K562 (cell line): ENCODE data around the gene SLC6A9. TPM values are rescaled to one million over a fixed set of nuclear protein-coding genes. Genes with fewer than 3 reads are reported as not detected.

Experiments used
- HNRNPLL ChIP-seq: fragments of 200-400 bp; formaldehyde crosslinking; IDR thresholded peaks from 2 replicates; pipeline ENCODE4 v1.6.1; 2017; ENCODE audit warnings: low read length, low read depth, mild to moderate bottlenecking; ENCODE audit not compliant: poor library complexity, severe bottlenecking
- PRPF4 ChIP-seq: fragments of 200-400 bp; formaldehyde crosslinking; IDR thresholded peaks from one replicate; pipeline ENCODE4 v1.6.1; 2017; ENCODE audit warnings: low read length, low read depth, mild to moderate bottlenecking; ENCODE audit not compliant: insufficient read depth, poor library complexity, severe bottlenecking
- SIX5 ChIP-seq, 2 experiments: IDR thresholded peaks; 2 replicates each; pipeline ENCODE4 v1.6.1; 2011; ENCODE audit warnings: low read length in 2 of 2, borderline replicate concordance in 1 of 2, low read depth in 1 of 2, mild to moderate bottlenecking in 1 of 2, moderate library complexity in 1 of 2; ENCODE audit not compliant: insufficient read depth in 1 of 2
- ZNF212 ChIP-seq: fragments of 450-650 bp; formaldehyde crosslinking; IDR thresholded peaks from 2 replicates; pipeline ENCODE4 v1.4.0; 2020; ENCODE audit warnings: mild to moderate bottlenecking
- ZNF696 ChIP-seq: fragments of 250-450 bp; sonication (Bioruptor Pico); conservative IDR thresholded peaks from 2 replicates; pipeline ENCODE4 v1.4.0; 2020; ENCODE audit warnings: mild to moderate bottlenecking, moderate library complexity
- ZNF780A ChIP-seq: fragments of 250-450 bp; sonication (Bioruptor Pico); IDR thresholded peaks from 2 replicates; pipeline ENCODE4 v1.5.0; 2021; ENCODE audit warnings: mild to moderate bottlenecking
- ZNF79 ChIP-seq: fragments of 250-450 bp; sonication (Bioruptor Pico); IDR thresholded peaks from 2 replicates; pipeline ENCODE4 v1.4.0; 2020; ENCODE audit warnings: low read depth, mild to moderate bottlenecking, moderate library complexity
- polyA plus RNA-seq, 8 experiments: library from polyadenylated mRNA; depleted of rRNA in 4 of 8; stranded (reverse) in 5 of 8; unstranded in 3 of 8; fragments of >200 nt; fragmentation: Nextera tagmentation in 2 of 8; fragmentation: Illumina TruSeq in 1 of 8; extraction: Ambion mirVana in 2 of 8; extraction: Trizol in 1 of 8; gene quantifications; 2 replicates each; pipeline versions ENCODE4 v1.2.1 to v1.2.3, GENCODE V29; 2011 to 2014; ENCODE audit warnings: inconsistent platforms in 1 of 8, missing spikeins in 1 of 8
- total RNA-seq, 7 experiments: library from RNA; depleted of rRNA in 6 of 7; stranded (reverse); fragments of >200 nt in 6 of 7; fragmentation: Illumina TruSeq in 2 of 7; extraction: Trizol in 2 of 7; gene quantifications; 2 replicates each; pipeline versions ENCODE4 v1.2.1 to v1.2.3, GENCODE V29; 2011 to 2021; ENCODE audit warnings: low replicate concordance in 1 of 7
- TF ChIP-seq, protein P1 (sequence below): fragments of 250-450 bp; sonication (Bioruptor Pico); IDR thresholded peaks from 2 replicates; pipeline ENCODE4 v1.4.0; 2020
- TF ChIP-seq, protein P2 (sequence below): sonication (generic); formaldehyde crosslinking; IDR thresholded peaks from 2 replicates; pipeline ENCODE4 v1.8.0; 2022; ENCODE audit warnings: missing genetic modification reagents, mild to moderate bottlenecking, moderate library complexity, borderline replicate concordance

The SLC6A9 gene
- total and polyA plus RNA-seq, 9 of the 15 experiments (the other 6 are each of a cell fraction or from before 2014, with no cell fraction given), result 0.17 to 18.7 (median 2.9) TPM

DNA sequence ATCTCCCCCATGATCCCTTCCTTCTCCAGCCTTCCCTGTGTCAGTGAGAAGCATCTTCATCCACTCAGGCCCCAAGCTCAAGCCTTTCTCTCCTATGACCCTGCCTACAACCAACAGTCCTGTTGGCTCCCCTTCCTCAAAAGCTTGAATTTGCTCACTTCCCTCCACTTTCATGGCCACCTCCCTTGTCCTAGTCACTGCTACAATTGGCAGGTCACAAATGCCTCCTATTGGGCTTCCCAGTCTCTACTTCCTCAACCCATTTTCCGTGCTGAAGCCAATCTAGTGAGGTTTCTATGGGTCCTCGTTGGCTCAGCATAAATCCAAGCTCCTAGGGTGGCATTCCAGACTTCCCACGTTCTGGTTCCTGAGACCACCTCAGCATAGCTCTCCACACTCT is 40.2 kb upstream of the SLC6A9 start (continued):
- TF ChIP-seq, protein P1, sequence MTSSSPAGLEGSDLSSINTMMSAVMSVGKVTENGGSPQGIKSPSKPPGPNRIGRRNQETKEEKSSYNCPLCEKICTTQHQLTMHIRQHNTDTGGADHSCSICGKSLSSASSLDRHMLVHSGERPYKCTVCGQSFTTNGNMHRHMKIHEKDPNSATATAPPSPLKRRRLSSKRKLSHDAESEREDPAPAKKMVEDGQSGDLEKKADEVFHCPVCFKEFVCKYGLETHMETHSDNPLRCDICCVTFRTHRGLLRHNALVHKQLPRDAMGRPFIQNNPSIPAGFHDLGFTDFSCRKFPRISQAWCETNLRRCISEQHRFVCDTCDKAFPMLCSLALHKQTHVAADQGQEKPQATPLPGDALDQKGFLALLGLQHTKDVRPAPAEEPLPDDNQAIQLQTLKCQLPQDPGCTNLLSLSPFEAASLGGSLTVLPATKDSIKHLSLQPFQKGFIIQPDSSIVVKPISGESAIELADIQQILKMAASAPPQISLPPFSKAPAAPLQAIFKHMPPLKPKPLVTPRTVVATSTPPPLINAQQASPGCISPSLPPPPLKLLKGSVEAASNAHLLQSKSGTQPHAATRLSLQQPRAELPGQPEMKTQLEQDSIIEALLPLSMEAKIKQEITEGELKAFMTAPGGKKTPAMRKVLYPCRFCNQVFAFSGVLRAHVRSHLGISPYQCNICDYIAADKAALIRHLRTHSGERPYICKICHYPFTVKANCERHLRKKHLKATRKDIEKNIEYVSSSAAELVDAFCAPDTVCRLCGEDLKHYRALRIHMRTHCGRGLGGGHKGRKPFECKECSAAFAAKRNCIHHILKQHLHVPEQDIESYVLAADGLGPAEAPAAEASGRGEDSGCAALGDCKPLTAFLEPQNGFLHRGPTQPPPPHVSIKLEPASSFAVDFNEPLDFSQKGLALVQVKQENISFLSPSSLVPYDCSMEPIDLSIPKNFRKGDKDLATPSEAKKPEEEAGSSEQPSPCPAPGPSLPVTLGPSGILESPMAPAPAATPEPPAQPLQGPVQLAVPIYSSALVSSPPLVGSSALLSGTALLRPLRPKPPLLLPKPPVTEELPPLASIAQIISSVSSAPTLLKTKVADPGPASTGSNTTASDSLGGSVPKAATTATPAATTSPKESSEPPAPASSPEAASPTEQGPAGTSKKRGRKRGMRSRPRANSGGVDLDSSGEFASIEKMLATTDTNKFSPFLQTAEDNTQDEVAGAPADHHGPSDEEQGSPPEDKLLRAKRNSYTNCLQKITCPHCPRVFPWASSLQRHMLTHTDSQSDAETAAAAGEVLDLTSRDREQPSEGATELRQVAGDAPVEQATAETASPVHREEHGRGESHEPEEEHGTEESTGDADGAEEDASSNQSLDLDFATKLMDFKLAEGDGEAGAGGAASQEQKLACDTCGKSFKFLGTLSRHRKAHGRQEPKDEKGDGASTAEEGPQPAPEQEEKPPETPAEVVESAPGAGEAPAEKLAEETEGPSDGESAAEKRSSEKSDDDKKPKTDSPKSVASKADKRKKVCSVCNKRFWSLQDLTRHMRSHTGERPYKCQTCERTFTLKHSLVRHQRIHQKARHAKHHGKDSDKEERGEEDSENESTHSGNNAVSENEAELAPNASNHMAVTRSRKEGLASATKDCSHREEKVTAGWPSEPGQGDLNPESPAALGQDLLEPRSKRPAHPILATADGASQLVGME (CRISPR knock-in tag), result no peak
- TF ChIP-seq ZNF696 (no peak), SIX5 (IDR thresholded peaks at IDR 0.05; ENCODE audit: borderline replicate concordance in 1 of 2, insufficient read depth in 1 of 2, low read depth in 1 of 2, low read length in 2 of 2) (no peak), PRPF4 (no peak), ZNF212 (CRISPR knock-in tag) (no peak), HNRNPLL (no peak), ZNF79 (no peak), ZNF780A (CRISPR knock-in tag) (no peak)
- TF ChIP-seq, protein P2, sequence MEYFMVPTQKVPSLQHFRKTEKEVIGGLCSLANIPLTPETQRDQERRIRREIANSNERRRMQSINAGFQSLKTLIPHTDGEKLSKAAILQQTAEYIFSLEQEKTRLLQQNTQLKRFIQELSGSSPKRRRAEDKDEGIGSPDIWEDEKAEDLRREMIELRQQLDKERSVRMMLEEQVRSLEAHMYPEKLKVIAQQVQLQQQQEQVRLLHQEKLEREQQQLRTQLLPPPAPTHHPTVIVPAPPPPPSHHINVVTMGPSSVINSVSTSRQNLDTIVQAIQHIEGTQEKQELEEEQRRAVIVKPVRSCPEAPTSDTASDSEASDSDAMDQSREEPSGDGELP, result no peak
